Peyer's patch (tissue), 4 donors: ENCODE results near the gene UNC5A. TPM values are rescaled to one million over a fixed set of nuclear protein-coding genes. Genes with fewer than 3 reads are reported as not detected.

ENCODE experiments used
- DNase-seq, 3 donors: peaks; one replicate each; pipeline ENCODE4 v3.0.0-alpha.2; 2017 to 2019
- H3K27ac ChIP-seq, 4 donors: fragments of 200-600 bp; sonication (generic); one replicate each; pipeline ENCODE4 v1.5.1; 2016 to 2019
- H3K27me3 ChIP-seq, 2 donors: fragments of 200-600 bp; sonication (generic); one replicate each; pipeline ENCODE4 v1.5.1; 2019
- H3K36me3 ChIP-seq, 3 donors: fragments of 200-600 bp; sonication (generic); one replicate each; pipeline ENCODE4 v1.5.1; 2016 to 2019
- H3K4me1 ChIP-seq, 4 donors: fragments of 200-600 bp; sonication (generic); one replicate each; pipeline ENCODE4 v1.5.1; 2016 to 2019
- H3K4me3 ChIP-seq, 4 donors: fragments of 200-600 bp; sonication (generic); 1 replicate in 3 of 4; 2 replicates in 1 of 4; pipeline ENCODE4 v1.5.1; 2016 to 2019; ENCODE audit warnings: mild to moderate bottlenecking in 1 of 4
- H3K9me3 ChIP-seq, 4 donors: fragments of 200-600 bp; sonication (generic); one replicate each; pipeline ENCODE4 v1.5.1; 2016 to 2019; ENCODE audit warnings: mild to moderate bottlenecking in 1 of 4
- POLR2A ChIP-seq, 2 donors: fragments of 450-650 bp; IDR thresholded peaks; one replicate each; pipeline ENCODE4 v1.5.1; 2017; ENCODE audit warnings: antibody characterized with exemption in 2 of 2, mild to moderate bottlenecking in 2 of 2, moderate library complexity in 2 of 2
- total RNA-seq, 4 donors: library from RNA; depleted of rRNA; stranded (reverse); fragments of >200 nt; gene quantifications; one replicate each; pipeline ENCODE4 v1.1.0, GENCODE V29; 2016
- TF ChIP-seq, protein P1 (sequence below), 6 experiments: fragments of 450-650 bp in 4 of 6; fragments of 200-600 bp in 2 of 6; sonication (generic) in 1 of 6; IDR thresholded peaks; one replicate each; pipeline ENCODE4 v1.5.1; 2017 to 2019; ENCODE audit warnings: antibody characterized with exemption in 6 of 6, mild to moderate bottlenecking in 3 of 6, moderate library complexity in 1 of 6

Gene UNC5A
- total RNA-seq, 4 donors from 2014 or later, result 0.18 TPM; not detected in 3

DNA sequence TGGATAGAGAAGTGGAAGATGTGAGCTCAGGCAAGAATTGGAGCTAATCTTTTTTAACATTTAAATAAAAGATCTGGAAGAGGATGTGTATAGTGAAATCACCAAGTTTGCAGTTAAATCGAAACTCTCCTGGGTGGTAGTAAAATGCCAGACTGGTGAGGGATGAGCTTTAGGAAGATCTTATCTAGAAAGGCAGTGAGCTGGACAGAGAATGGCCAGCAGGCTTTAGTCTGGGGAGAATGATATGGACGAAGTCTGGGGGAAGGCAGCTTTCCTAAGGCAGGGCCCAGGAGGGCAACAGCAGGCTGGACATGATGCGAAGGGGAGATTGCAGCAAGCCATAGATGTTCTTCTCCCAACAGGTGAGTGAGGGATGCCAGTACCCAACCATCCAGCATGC is 25.6 kb downstream of the UNC5A start:
- no peak overlapping the region for H3K27ac ChIP-seq
- TF ChIP-seq, protein P1, sequence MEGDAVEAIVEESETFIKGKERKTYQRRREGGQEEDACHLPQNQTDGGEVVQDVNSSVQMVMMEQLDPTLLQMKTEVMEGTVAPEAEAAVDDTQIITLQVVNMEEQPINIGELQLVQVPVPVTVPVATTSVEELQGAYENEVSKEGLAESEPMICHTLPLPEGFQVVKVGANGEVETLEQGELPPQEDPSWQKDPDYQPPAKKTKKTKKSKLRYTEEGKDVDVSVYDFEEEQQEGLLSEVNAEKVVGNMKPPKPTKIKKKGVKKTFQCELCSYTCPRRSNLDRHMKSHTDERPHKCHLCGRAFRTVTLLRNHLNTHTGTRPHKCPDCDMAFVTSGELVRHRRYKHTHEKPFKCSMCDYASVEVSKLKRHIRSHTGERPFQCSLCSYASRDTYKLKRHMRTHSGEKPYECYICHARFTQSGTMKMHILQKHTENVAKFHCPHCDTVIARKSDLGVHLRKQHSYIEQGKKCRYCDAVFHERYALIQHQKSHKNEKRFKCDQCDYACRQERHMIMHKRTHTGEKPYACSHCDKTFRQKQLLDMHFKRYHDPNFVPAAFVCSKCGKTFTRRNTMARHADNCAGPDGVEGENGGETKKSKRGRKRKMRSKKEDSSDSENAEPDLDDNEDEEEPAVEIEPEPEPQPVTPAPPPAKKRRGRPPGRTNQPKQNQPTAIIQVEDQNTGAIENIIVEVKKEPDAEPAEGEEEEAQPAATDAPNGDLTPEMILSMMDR (IDR thresholded peaks at IDR 0.05), result no peak
- H3K27me3 ChIP-seq, result no peaks in the 10 kb centered on the region
- no peak for DNase-seq
- H3K9me3 ChIP-seq, result no peaks in the 10 kb centered on the region
- no peaks in the 10 kb centered on the region for H3K4me1 ChIP-seq
- H3K4me3 ChIP-seq, result no peak overlapping the region
- no peaks in the 10 kb centered on the region for H3K36me3 ChIP-seq

DNA sequence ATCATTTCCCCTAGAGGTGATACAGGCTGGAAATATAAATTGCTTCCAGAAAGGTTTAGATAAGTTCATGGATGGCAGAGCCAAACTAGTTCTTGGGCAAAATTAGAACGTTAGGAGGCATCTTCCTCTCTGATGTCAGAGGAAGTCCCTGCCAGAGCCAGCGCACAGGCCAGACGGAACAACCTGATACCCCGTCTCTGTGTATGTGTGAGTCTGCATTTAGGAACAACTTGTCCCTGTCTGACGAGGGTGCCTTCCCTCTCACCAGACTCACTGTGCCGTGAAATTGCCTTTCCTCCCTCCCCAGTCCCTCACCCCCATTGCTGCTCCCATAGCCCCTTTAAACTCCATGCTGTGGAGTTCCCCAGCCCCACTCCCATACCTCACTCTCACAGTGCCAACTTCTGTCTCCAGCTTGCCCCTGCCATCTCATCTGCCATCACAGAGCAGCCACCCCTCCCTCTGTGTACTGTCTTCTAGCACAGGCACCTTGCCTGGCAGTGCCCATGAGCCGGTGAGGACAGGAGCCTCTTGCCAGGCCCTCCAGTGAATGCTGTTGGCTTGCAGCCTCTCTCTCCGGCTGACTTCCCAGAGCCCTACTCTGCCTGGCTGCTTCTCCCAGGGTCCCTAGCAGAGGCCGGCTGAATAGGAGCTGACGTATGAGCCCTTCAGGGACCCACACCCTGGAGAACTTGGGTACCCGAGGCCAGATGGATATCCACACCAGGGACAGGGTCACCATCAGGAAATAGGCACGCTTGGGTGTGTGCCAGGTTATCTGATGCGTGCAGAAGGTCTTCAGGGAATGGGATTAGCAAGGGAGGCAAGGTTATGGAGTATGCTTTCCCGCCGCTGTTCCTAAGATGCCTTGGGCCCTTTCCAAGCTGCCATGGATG is 26.7 kb downstream of the UNC5A start:
- H3K27ac ChIP-seq, result no peak overlapping the region
- H3K36me3 ChIP-seq, result no peaks in the 10 kb centered on the region
- H3K27me3 ChIP-seq, result no peaks in the 10 kb centered on the region
- no peaks in the 10 kb centered on the region for H3K4me1 ChIP-seq
- no peak for DNase-seq
- no peak overlapping the region for H3K4me3 ChIP-seq
- no peaks in the 10 kb centered on the region for H3K9me3 ChIP-seq
- TF ChIP-seq, protein P1 (IDR thresholded peaks at IDR 0.05), result no peak
- TF ChIP-seq POLR2A (IDR thresholded peaks at IDR 0.05), result no peak

DNA sequence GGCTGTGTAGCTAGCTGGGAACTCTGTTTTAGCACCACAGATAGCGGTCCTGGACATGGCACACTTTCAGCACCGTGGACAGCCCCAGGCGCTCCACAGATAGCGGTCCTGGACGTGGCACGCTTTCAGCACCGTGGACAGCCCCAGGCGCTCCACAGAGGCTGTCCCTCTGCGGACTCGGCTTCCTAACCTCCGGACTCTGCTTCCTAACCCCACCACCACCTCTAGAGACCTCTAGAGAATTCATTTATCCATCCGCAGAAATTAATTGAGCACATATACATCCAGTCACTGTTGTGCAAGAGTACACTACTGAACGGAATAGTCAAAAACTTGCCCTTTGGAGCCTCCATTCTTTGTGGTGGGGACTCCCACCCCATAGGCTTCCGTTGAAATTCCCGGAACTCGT is 27.4 kb downstream of the UNC5A start:
- Histone ChIP-seq H3K27ac (no peak overlapping the region), H3K4me1 (no peaks in the 10 kb centered on the region), H3K27me3 (no peaks in the 10 kb centered on the region), H3K9me3 (no peaks in the 10 kb centered on the region), H3K36me3 (no peaks in the 10 kb centered on the region), H3K4me3 (no peak overlapping the region)
- TF ChIP-seq, protein P1 (IDR thresholded peaks at IDR 0.05), result no peak
- no peak for TF ChIP-seq POLR2A (IDR thresholded peaks at IDR 0.05)
- DNase-seq, result peak; percentile 33 to 79 (median 78)

DNA sequence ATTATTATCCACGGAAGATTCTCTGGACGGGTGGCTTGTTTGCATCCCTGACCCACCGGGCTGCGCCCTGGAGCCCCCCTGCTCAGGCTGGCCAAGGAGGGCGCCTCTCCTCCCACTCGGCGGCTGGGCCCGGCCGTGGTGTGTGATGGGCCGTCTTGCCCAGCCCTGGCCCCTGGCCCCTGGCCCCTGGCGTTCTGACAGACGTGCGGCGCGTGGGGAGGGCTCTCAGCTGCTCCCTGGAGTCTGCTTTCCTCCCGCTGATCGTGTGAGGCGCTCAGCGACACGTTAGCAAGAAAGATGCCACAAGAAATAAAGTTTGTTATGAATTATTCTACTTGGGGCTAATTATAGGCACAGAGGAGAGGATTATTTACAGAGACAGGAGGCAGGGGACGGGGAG is 33.3 kb downstream of the UNC5A start:
- Histone ChIP-seq H3K9me3 (no peaks in the 10 kb centered on the region), H3K27me3 (no peaks in the 10 kb centered on the region), H3K27ac (no peak overlapping the region), H3K4me3 (no peak overlapping the region), H3K4me1 (no peaks in the 10 kb centered on the region), H3K36me3 (no peaks in the 10 kb centered on the region)
- TF ChIP-seq POLR2A (IDR thresholded peaks at IDR 0.05), result no peak
- TF ChIP-seq, protein P1 (IDR thresholded peaks at IDR 0.05), result no peak
- no peak for DNase-seq

DNA sequence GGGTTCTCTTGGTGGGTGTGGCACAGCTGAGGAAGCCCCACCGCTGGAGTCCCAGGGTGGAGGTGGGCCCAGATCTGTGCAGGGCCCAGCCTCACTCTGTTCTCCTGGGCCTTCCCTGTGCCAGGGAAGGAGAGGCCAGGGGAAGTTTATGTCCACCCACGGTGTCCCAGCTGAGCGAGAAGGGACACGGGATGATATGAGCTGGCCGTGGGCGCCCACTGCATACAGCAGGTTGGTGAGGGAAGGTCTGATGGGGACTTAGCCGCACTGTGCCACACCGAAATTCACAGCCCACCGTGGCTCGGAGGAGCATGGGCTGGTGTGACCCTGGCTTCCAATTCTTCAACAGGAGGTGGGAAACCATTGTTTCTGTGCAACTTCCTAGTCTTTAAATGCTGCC is 33.9 kb downstream of the UNC5A start:
- Histone ChIP-seq H3K36me3 (no peaks in the 10 kb centered on the region), H3K27ac (no peak overlapping the region), H3K4me3 (no peak overlapping the region), H3K9me3 (no peaks in the 10 kb centered on the region), H3K27me3 (no peaks in the 10 kb centered on the region), H3K4me1 (no peaks in the 10 kb centered on the region)
- DNase-seq, result no peak
- TF ChIP-seq POLR2A (IDR thresholded peaks at IDR 0.05), result no peak
- TF ChIP-seq, protein P1 (IDR thresholded peaks at IDR 0.05), result no peak
